GM13977 (cell line): ENCODE results near the gene WDR83.

ENCODE experiments used
- DNase-seq: peaks from one replicate; pipeline ENCODE4 v3.0.0; 2012; ENCODE audit warnings: low spot score
- CTCF ChIP-seq: IDR thresholded peaks from 2 replicates; pipeline ENCODE4 v1.5.1; 2012; ENCODE audit warnings: mild to moderate bottlenecking, control low read depth; ENCODE audit not compliant: insufficient read depth; ENCODE audit errors: extremely low read depth, missing control alignments
- in situ Hi-C: fragments of 300-500 bp; cut with MboI; formaldehyde crosslinking; loops from one replicate; pipeline ENCODE4 v1.12.0; 2022; ENCODE audit warnings: low sequenced_read_pairs, low pct_unique_long_range_greater_than_20kb, mixed read lengths, inconsistent platforms; ENCODE audit not compliant: unreplicated experiment

WDR83 gene

GRCh38 chr19:12667731-12668302 is 1.2 kb downstream of the WDR83 start:
- DNase-seq, result no peak
- in situ Hi-C loops, result no loop called here
- TF ChIP-seq CTCF, result no peak

GRCh38 chr19:12668346-12668745 is 1.7 kb downstream of the WDR83 start:
- no peak for TF ChIP-seq CTCF
- in situ Hi-C loops, result no loop called here

GRCh38 chr19:12668932-12669269 is 2.3 kb downstream of the WDR83 start:
- TF ChIP-seq CTCF, result no peak
- peak; percentile 59 for DNase-seq
- in situ Hi-C loops, result no loop called here

More at GRCh38 chr19:12668346-12668745, 1.7 kb downstream of the WDR83 start:
- DNase-seq, result no peak

GRCh38 chr19:12669270-12670158 is 2.9 kb downstream of the WDR83 start:
- TF ChIP-seq CTCF, result no peak
- peak; percentile 84 for DNase-seq
- in situ Hi-C loops, result loop anchor here (10.0 kb wide), 1 partner anchor 105 kb away; no protein-coding TSS in a partner anchor

- in situ Hi-C loops, result loop anchor here (10.0 kb wide), 1 partner anchor 106 kb away; no protein-coding TSS in a partner anchor
- no peak for DNase-seq
- TF ChIP-seq CTCF, result no peak
Observed at GRCh38 chr19:12670159-12670928, 3.7 kb downstream of the WDR83 start.

- in situ Hi-C loops, result loop anchor here (10.0 kb wide), 1 partner anchor 108 kb away; no protein-coding TSS in a partner anchor
- DNase-seq, result no peak
- no peak for TF ChIP-seq CTCF
Observed at GRCh38 chr19:12672744-12673143, 6.1 kb downstream of the WDR83 start.
